Vagina (tissue), 2 donors: ENCODE measurements around the gene CUBN. TPM values are rescaled to one million over a fixed set of nuclear protein-coding genes. Genes with fewer than 3 reads are reported as not detected.

Experiments used
- DNase-seq, 2 donors: peaks; one replicate each; pipeline ENCODE4 v3.0.0-alpha.2; 2017; ENCODE audit errors: extremely low spot score in 2 of 2
- H3K27ac ChIP-seq: fragments of 200-600 bp; sonication (generic); one replicate; pipeline ENCODE4 v1.5.1; 2019
- H3K27me3 ChIP-seq: fragments of 200-600 bp; sonication (generic); one replicate; pipeline ENCODE4 v1.5.1; 2019
- H3K36me3 ChIP-seq, 2 donors: fragments of 200-600 bp; sonication (generic); one replicate each; pipeline ENCODE4 v1.5.1; 2017 to 2019
- H3K4me1 ChIP-seq: fragments of 200-600 bp; sonication (generic); one replicate; pipeline ENCODE4 v1.5.1; 2019
- H3K4me3 ChIP-seq, 2 donors: fragments of 200-600 bp; sonication (generic); 1 replicate in 1 of 2; 2 replicates in 1 of 2; pipeline ENCODE4 v1.5.1; 2016 to 2019
- H3K9me3 ChIP-seq: fragments of 200-600 bp; sonication (generic); one replicate; pipeline ENCODE4 v1.5.1; 2019
- CTCF ChIP-seq, 3 experiments: fragments of 450-650 bp in 2 of 3; fragments of 200-600 bp in 1 of 3; sonication (generic) in 1 of 3; IDR thresholded peaks; one replicate each; pipeline ENCODE4 v1.5.1; 2017 to 2019; ENCODE audit warnings: antibody characterized with exemption in 3 of 3, mild to moderate bottlenecking in 2 of 3, moderate library complexity in 2 of 3
- POLR2A ChIP-seq, 2 donors: fragments of 450-650 bp; IDR thresholded peaks; one replicate each; pipeline ENCODE4 v1.6.1; 2017; ENCODE audit warnings: antibody characterized with exemption in 2 of 2, mild to moderate bottlenecking in 2 of 2, moderate library complexity in 2 of 2
- POLR2AphosphoS5 ChIP-seq, 2 donors: sonication (generic); formaldehyde crosslinking; IDR thresholded peaks; one replicate each; pipeline ENCODE4 v1.9.0; 2017; ENCODE audit warnings: antibody characterized with exemption in 2 of 2, mild to moderate bottlenecking in 2 of 2, low read depth in 1 of 2; ENCODE audit not compliant: insufficient read depth in 1 of 2
- intact Hi-C: fragments of 100-400 bp; cut with DNase I; formaldehyde crosslinking; loops from one replicate; pipeline ENCODE4 v1.15.1; 2023
- total RNA-seq: library from RNA; depleted of rRNA; stranded (reverse); fragments of >200 nt; gene quantifications from one replicate; pipeline ENCODE4 v1.2.3, GENCODE V29; 2016

CUBN gene
- total RNA-seq, 1 donor from 2014 or later = 4.4 TPM

GRCh38 chr10:17134737-17135260 lies 5.2 kb upstream of the CUBN start:
- Histone ChIP-seq H3K4me1 (peaks cover 3% of the 10 kb centered on the region), H3K4me3 (no peak overlapping the region), H3K27me3 (no peaks in the 10 kb centered on the region), H3K36me3 (no peaks in the 10 kb centered on the region), H3K9me3 (no peaks in the 10 kb centered on the region), H3K27ac (no peak overlapping the region)
- TF ChIP-seq POLR2AphosphoS5 (IDR thresholded peaks at IDR 0.05; ENCODE audit: insufficient read depth in 1 of 2, low read depth in 1 of 2) (no peak), POLR2A (IDR thresholded peaks at IDR 0.05) (no peak), CTCF (IDR thresholded peaks at IDR 0.05) (no peak)
- DNase-seq = no peak
- intact Hi-C loops = no loop called here

GRCh38 chr10:17134282-17134681 lies 4.7 kb upstream of the CUBN start:
- no peak for DNase-seq
- no peak for TF ChIP-seq POLR2AphosphoS5 (IDR thresholded peaks at IDR 0.05; ENCODE audit: insufficient read depth in 1 of 2, low read depth in 1 of 2)
- no peak for TF ChIP-seq CTCF (IDR thresholded peaks at IDR 0.05)
- no peak for TF ChIP-seq POLR2A (IDR thresholded peaks at IDR 0.05)
- no peak overlapping the region for H3K4me3 ChIP-seq
- H3K27ac ChIP-seq = no peak overlapping the region
- H3K4me1 ChIP-seq = peaks cover 3% of the 10 kb centered on the region
- intact Hi-C loops = no loop called here
- H3K36me3 ChIP-seq = no peaks in the 10 kb centered on the region
- H3K27me3 ChIP-seq = no peaks in the 10 kb centered on the region
- H3K9me3 ChIP-seq = no peaks in the 10 kb centered on the region

GRCh38 chr10:17128261-17128660 lies 1.4 kb downstream of the CUBN start:
- no peak overlapping the region for H3K4me3 ChIP-seq
- H3K36me3 ChIP-seq = no peaks in the 10 kb centered on the region
- H3K4me1 ChIP-seq = no peaks in the 10 kb centered on the region
- intact Hi-C loops = no loop called here
- no peak for TF ChIP-seq POLR2AphosphoS5 (IDR thresholded peaks at IDR 0.05; ENCODE audit: insufficient read depth in 1 of 2, low read depth in 1 of 2)
- no peaks in the 10 kb centered on the region for H3K27me3 ChIP-seq
- H3K27ac ChIP-seq = no peak overlapping the region
- H3K9me3 ChIP-seq = no peaks in the 10 kb centered on the region
- DNase-seq = no peak

GRCh38 chr10:17126327-17126726 lies 3.3 kb downstream of the CUBN start:
- intact Hi-C loops = no loop called here
- no peaks in the 10 kb centered on the region for H3K36me3 ChIP-seq
- H3K4me1 ChIP-seq = no peaks in the 10 kb centered on the region
- no peak overlapping the region for H3K4me3 ChIP-seq
- H3K27ac ChIP-seq = no peak overlapping the region
- H3K9me3 ChIP-seq = no peaks in the 10 kb centered on the region
- H3K27me3 ChIP-seq = no peaks in the 10 kb centered on the region
- no peak for DNase-seq
- TF ChIP-seq POLR2A (IDR thresholded peaks at IDR 0.05) = no peak
- no peak for TF ChIP-seq CTCF (IDR thresholded peaks at IDR 0.05)
- TF ChIP-seq POLR2AphosphoS5 (IDR thresholded peaks at IDR 0.05; ENCODE audit: insufficient read depth in 1 of 2, low read depth in 1 of 2) = no peak

GRCh38 chr10:17125206-17125893 lies 4.3 kb downstream of the CUBN start:
- no peaks in the 10 kb centered on the region for H3K4me1 ChIP-seq
- H3K36me3 ChIP-seq = no peaks in the 10 kb centered on the region
- TF ChIP-seq POLR2AphosphoS5 (IDR thresholded peaks at IDR 0.05; ENCODE audit: insufficient read depth in 1 of 2, low read depth in 1 of 2) (no peak), CTCF (IDR thresholded peaks at IDR 0.05) (no peak), POLR2A (IDR thresholded peaks at IDR 0.05) (no peak)
- H3K27me3 ChIP-seq = no peaks in the 10 kb centered on the region
- no peaks in the 10 kb centered on the region for H3K9me3 ChIP-seq
- no peak for DNase-seq
- intact Hi-C loops = no loop called here
- no peak overlapping the region for H3K27ac ChIP-seq
- H3K4me3 ChIP-seq = no peak overlapping the region
